WI38 (cell line): ENCODE results near the gene FSTL4.

Experiments
- H3K4me3 ChIP-seq: 2 replicates; pipeline ENCODE4 v1.5.1; 2011; ENCODE audit warnings: low read depth, mild to moderate bottlenecking, control low read depth, low read length
- CTCF ChIP-seq: IDR thresholded peaks from 2 replicates; pipeline ENCODE4 v1.5.1; 2012; ENCODE audit warnings: low read depth, mild to moderate bottlenecking, control low read depth, low read length

Gene FSTL4

GRCh38 chr5:133245191-133246052 lies 366.9 kb downstream of the FSTL4 start:
- no peak overlapping the region for H3K4me3 ChIP-seq
- no peak for TF ChIP-seq CTCF

GRCh38 chr5:133244242-133244641 lies 368.1 kb downstream of the FSTL4 start:
- no peak overlapping the region for H3K4me3 ChIP-seq
- no peak for TF ChIP-seq CTCF

- no peak for TF ChIP-seq CTCF
- no peak overlapping the region for H3K4me3 ChIP-seq
Measured at GRCh38 chr5:133243196-133243595, 369.1 kb downstream of the FSTL4 start.

GRCh38 chr5:133242221-133242835 lies 370.0 kb downstream of the FSTL4 start:
- TF ChIP-seq CTCF: no peak
- H3K4me3 ChIP-seq: no peak overlapping the region

GRCh38 chr5:133241179-133242092 lies 370.9 kb downstream of the FSTL4 start:
- no peak for TF ChIP-seq CTCF
- no peak overlapping the region for H3K4me3 ChIP-seq

GRCh38 chr5:133240425-133241091 lies 371.8 kb downstream of the FSTL4 start:
- H3K4me3 ChIP-seq: no peak overlapping the region
- no peak for TF ChIP-seq CTCF
